ENCODE results near the gene LIPA. TPM values are rescaled to one million over a fixed set of nuclear protein-coding genes. Genes with fewer than 3 reads are reported as not detected.
A peak's percentile ranks its signal among the peaks of the same experiment; 100 is the strongest.

The LIPA gene
- polyA plus RNA-seq, 1 donor = 194 TPM

GRCh38 chr10:89226891-89227290, 24.7 kb downstream of the LIPA start:
- WGBS (ENCODE audit: insufficient coverage, low lambda C conversion rate) = no CpG with 5 or more reads among the region's 1 CpG
- Histone ChIP-seq H3K4me1 (ENCODE audit: control insufficient read depth, insufficient read depth, low read length) (no peaks in the 10 kb centered on the region), H3K9me3 (ENCODE audit: control insufficient read depth, low read depth, low read length) (no peaks in the 10 kb centered on the region), H3K27me3 (ENCODE audit: control insufficient read depth, insufficient read depth, low read length) (no peaks in the 10 kb centered on the region), H3K4me3 (ENCODE audit: low read length) (no peak overlapping the region), H3K27ac (ENCODE audit: low read length) (no peak overlapping the region), H3K36me3 (ENCODE audit: control insufficient read depth, insufficient read depth, low read length) (peaks cover 34% of the 10 kb centered on the region)
- no peak for DNase-seq

GRCh38 chr10:89224739-89225443, 26.7 kb downstream of the LIPA start:
- DNase-seq = no peak
- no peak overlapping the region for H3K27ac ChIP-seq (ENCODE audit: low read length)
- peaks cover 27% of the 10 kb centered on the region for H3K36me3 ChIP-seq (ENCODE audit: control insufficient read depth, insufficient read depth, low read length)

GRCh38 chr10:89221919-89222318, 29.7 kb downstream of the LIPA start:
- Histone ChIP-seq H3K27ac (ENCODE audit: low read length) (no peak overlapping the region), H3K9me3 (ENCODE audit: control insufficient read depth, low read depth, low read length) (no peaks in the 10 kb centered on the region), H3K4me3 (ENCODE audit: low read length) (no peak overlapping the region), H3K36me3 (ENCODE audit: control insufficient read depth, insufficient read depth, low read length) (peaks cover 31% of the 10 kb centered on the region), H3K4me1 (ENCODE audit: control insufficient read depth, insufficient read depth, low read length) (no peaks in the 10 kb centered on the region), H3K27me3 (ENCODE audit: control insufficient read depth, insufficient read depth, low read length) (no peaks in the 10 kb centered on the region)
- no CpG with 5 or more reads among the region's 2 CpGs for WGBS (ENCODE audit: insufficient coverage, low lambda C conversion rate)
- DNase-seq = no peak

More at GRCh38 chr10:89224739-89225443, 26.7 kb downstream of the LIPA start:
- no peak overlapping the region for H3K4me3 ChIP-seq (ENCODE audit: low read length)
- H3K4me1 ChIP-seq (ENCODE audit: control insufficient read depth, insufficient read depth, low read length) = no peaks in the 10 kb centered on the region
- H3K27me3 ChIP-seq (ENCODE audit: control insufficient read depth, insufficient read depth, low read length) = no peaks in the 10 kb centered on the region
- 20% methylated on average over 1 of the region's 18 CpGs for WGBS (ENCODE audit: insufficient coverage, low lambda C conversion rate)
- H3K9me3 ChIP-seq (ENCODE audit: control insufficient read depth, low read depth, low read length) = no peaks in the 10 kb centered on the region

- WGBS (ENCODE audit: insufficient coverage, low lambda C conversion rate) = no CpG with 5 or more reads among the region's 4 CpGs
- peaks cover 36% of the 10 kb centered on the region for H3K36me3 ChIP-seq (ENCODE audit: control insufficient read depth, insufficient read depth, low read length)
- H3K9me3 ChIP-seq (ENCODE audit: control insufficient read depth, low read depth, low read length) = no peaks in the 10 kb centered on the region
- H3K4me3 ChIP-seq (ENCODE audit: low read length) = no peak overlapping the region
- no peak overlapping the region for H3K27ac ChIP-seq (ENCODE audit: low read length)
- H3K27me3 ChIP-seq (ENCODE audit: control insufficient read depth, insufficient read depth, low read length) = no peaks in the 10 kb centered on the region
- no peaks in the 10 kb centered on the region for H3K4me1 ChIP-seq (ENCODE audit: control insufficient read depth, insufficient read depth, low read length)
- DNase-seq = no peak
Measured at GRCh38 chr10:89219513-89220218, 31.9 kb downstream of the LIPA start.

- Histone ChIP-seq H3K27ac (ENCODE audit: low read length) (no peak overlapping the region), H3K27me3 (ENCODE audit: control insufficient read depth, insufficient read depth, low read length) (no peaks in the 10 kb centered on the region), H3K36me3 (ENCODE audit: control insufficient read depth, insufficient read depth, low read length) (peaks cover 29% of the 10 kb centered on the region), H3K9me3 (ENCODE audit: control insufficient read depth, low read depth, low read length) (no peaks in the 10 kb centered on the region), H3K4me3 (ENCODE audit: low read length) (no peak overlapping the region), H3K4me1 (ENCODE audit: control insufficient read depth, insufficient read depth, low read length) (no peaks in the 10 kb centered on the region)
- no CpG with 5 or more reads among the region's 6 CpGs for WGBS (ENCODE audit: insufficient coverage, low lambda C conversion rate)
- DNase-seq = peak in 1 of 2 donors; percentile 36
Measured at GRCh38 chr10:89217057-89217990, 34.3 kb downstream of the LIPA start.

GRCh38 chr10:89216056-89216455, 35.5 kb downstream of the LIPA start:
- Histone ChIP-seq H3K27ac (ENCODE audit: low read length) (no peak overlapping the region), H3K36me3 (ENCODE audit: control insufficient read depth, insufficient read depth, low read length) (peaks cover 27% of the 10 kb centered on the region), H3K4me3 (ENCODE audit: low read length) (no peak overlapping the region), H3K9me3 (ENCODE audit: control insufficient read depth, low read depth, low read length) (no peaks in the 10 kb centered on the region), H3K27me3 (ENCODE audit: control insufficient read depth, insufficient read depth, low read length) (no peaks in the 10 kb centered on the region), H3K4me1 (ENCODE audit: control insufficient read depth, insufficient read depth, low read length) (no peaks in the 10 kb centered on the region)
- no peak for DNase-seq
- 80% methylated on average over 1 of the region's 2 CpGs for WGBS (ENCODE audit: insufficient coverage, low lambda C conversion rate)

- Histone ChIP-seq H3K36me3 (ENCODE audit: control insufficient read depth, insufficient read depth, low read length) (peaks cover 27% of the 10 kb centered on the region), H3K27me3 (ENCODE audit: control insufficient read depth, insufficient read depth, low read length) (peaks cover 5% of the 10 kb centered on the region), H3K4me3 (ENCODE audit: low read length) (no peak overlapping the region), H3K27ac (ENCODE audit: low read length) (no peak overlapping the region), H3K9me3 (ENCODE audit: control insufficient read depth, low read depth, low read length) (no peaks in the 10 kb centered on the region), H3K4me1 (ENCODE audit: control insufficient read depth, insufficient read depth, low read length) (no peaks in the 10 kb centered on the region)
- no peak for DNase-seq
- no CpG with 5 or more reads among the region's 1 CpG for WGBS (ENCODE audit: insufficient coverage, low lambda C conversion rate)
Measured at GRCh38 chr10:89215511-89215910, 36.1 kb downstream of the LIPA start.

- Histone ChIP-seq H3K36me3 (ENCODE audit: control insufficient read depth, insufficient read depth, low read length) (peaks cover 21% of the 10 kb centered on the region), H3K27me3 (ENCODE audit: control insufficient read depth, insufficient read depth, low read length) (peaks cover 11% of the 10 kb centered on the region), H3K4me3 (ENCODE audit: low read length) (no peak overlapping the region), H3K9me3 (ENCODE audit: control insufficient read depth, low read depth, low read length) (no peaks in the 10 kb centered on the region), H3K4me1 (ENCODE audit: control insufficient read depth, insufficient read depth, low read length) (no peaks in the 10 kb centered on the region), H3K27ac (ENCODE audit: low read length) (no peak overlapping the region)
- WGBS (ENCODE audit: insufficient coverage, low lambda C conversion rate) = 100% methylated on average over 1 of the region's 8 CpGs
- DNase-seq = no peak
Measured at GRCh38 chr10:89214566-89215165, 36.9 kb downstream of the LIPA start.

GRCh38 chr10:89213191-89213808, 38.3 kb downstream of the LIPA start:
- 25% methylated on average over 4 of the region's 8 CpGs for WGBS (ENCODE audit: insufficient coverage, low lambda C conversion rate)
- H3K27ac ChIP-seq (ENCODE audit: low read length) = no peak overlapping the region
- peak in 1 of 2 donors; percentile 39 for DNase-seq
- peaks cover 1% of the 10 kb centered on the region for H3K4me1 ChIP-seq (ENCODE audit: control insufficient read depth, insufficient read depth, low read length)
- H3K4me3 ChIP-seq (ENCODE audit: low read length) = no peak overlapping the region
- peaks cover 23% of the 10 kb centered on the region for H3K27me3 ChIP-seq (ENCODE audit: control insufficient read depth, insufficient read depth, low read length)
- no peaks in the 10 kb centered on the region for H3K9me3 ChIP-seq (ENCODE audit: control insufficient read depth, low read depth, low read length)
- H3K36me3 ChIP-seq (ENCODE audit: control insufficient read depth, insufficient read depth, low read length) = peaks cover 15% of the 10 kb centered on the region
